NB4 (cell line): ENCODE data around the gene EPHB1.

Experiments
- DNase-seq: peaks from one replicate; pipeline ENCODE4 v3.0.0; 2010; ENCODE audit warnings: low read depth
- H3K4me3 ChIP-seq: one replicate; pipeline ENCODE4 v1.5.1; 2011; ENCODE audit warnings: mild to moderate bottlenecking, low read depth, low read length, moderate library complexity
- CTCF ChIP-seq: IDR thresholded peaks from one replicate; pipeline ENCODE4 v1.5.1; 2012; ENCODE audit warnings: low read depth, low read length
- MAX ChIP-seq: IDR thresholded peaks from 2 replicates; pipeline ENCODE4 v1.6.1; 2011; ENCODE audit warnings: low read depth, low read length
- MYC ChIP-seq: IDR thresholded peaks from 2 replicates; pipeline ENCODE4 v1.6.1; 2011; ENCODE audit warnings: low read depth, low read length
- POLR2A ChIP-seq: IDR thresholded peaks from 2 replicates; pipeline ENCODE4 v1.6.1; 2011; ENCODE audit warnings: mild to moderate bottlenecking; ENCODE audit not compliant: insufficient read length; ENCODE audit errors: extremely low read depth

EPHB1 gene

DNA sequence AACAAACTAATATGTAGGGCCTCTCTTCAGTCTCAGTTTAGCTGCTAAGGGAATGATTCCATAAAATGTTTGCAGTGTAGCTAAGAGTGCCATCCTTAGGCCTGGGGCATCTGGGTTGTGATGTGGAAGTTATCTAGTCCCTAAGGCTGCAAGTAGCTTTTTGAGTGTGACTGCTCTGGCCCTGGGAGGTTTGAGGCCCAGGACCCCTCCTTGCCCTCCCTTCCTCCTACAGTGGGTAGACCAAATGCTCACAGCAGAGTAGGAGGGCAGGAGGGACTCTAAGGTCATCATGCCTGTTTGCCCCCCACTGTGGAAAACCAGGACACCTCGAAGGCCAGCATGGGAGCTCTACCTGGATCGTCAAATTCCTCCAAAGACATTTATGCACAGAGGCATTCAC, 115.0 kb downstream of the EPHB1 start:
- no peak overlapping the region for H3K4me3 ChIP-seq
- no peak for TF ChIP-seq MYC
- TF ChIP-seq POLR2A, result no peak
- TF ChIP-seq MAX, result no peak
- no peak for TF ChIP-seq CTCF
- DNase-seq, result no peak

GRCh38 chr3:134911586-134912548, 116.8 kb downstream of the EPHB1 start:
- no peak for TF ChIP-seq POLR2A
- TF ChIP-seq CTCF, result no peak
- no peak for TF ChIP-seq MAX
- TF ChIP-seq MYC, result no peak
- H3K4me3 ChIP-seq, result no peak overlapping the region
- DNase-seq, result no peak

- no peak overlapping the region for H3K4me3 ChIP-seq
- no peak for DNase-seq
- TF ChIP-seq MYC (no peak), POLR2A (no peak), MAX (no peak), CTCF (no peak)
Observed at GRCh38 chr3:134916276-134916961, 121.4 kb downstream of the EPHB1 start.

DNA sequence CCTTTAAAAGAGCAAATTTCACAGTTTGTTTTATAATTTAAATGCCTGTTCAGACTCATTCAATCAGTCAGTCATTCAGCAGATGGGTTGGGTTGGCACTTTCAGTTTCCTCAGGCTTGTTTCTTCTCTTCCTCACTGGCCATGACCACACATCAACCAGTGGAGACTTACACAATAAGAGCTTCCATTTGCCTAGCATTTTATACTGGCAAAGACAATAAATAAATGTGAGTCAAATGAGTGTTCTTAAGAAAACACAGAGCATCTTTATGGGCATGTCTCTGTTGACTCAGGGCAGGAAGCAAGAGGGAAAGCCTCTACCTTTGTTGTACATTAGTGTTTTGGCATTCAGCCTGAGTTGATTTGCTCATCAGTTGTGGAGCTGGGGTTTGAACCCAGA, 122.6 kb downstream of the EPHB1 start:
- TF ChIP-seq MYC (no peak), MAX (no peak), POLR2A (no peak), CTCF (no peak)
- no peak overlapping the region for H3K4me3 ChIP-seq
- no peak for DNase-seq

GRCh38 chr3:134918441-134918840, 123.4 kb downstream of the EPHB1 start:
- TF ChIP-seq CTCF (no peak), MYC (no peak), MAX (no peak), POLR2A (no peak)
- DNase-seq, result no peak
- no peak overlapping the region for H3K4me3 ChIP-seq
